Chondrocyte (in vitro differentiated cells): ENCODE data around the gene RCAN2. TPM values are rescaled to one million over a fixed set of nuclear protein-coding genes. Genes with fewer than 3 reads are reported as not detected.

Experiments used
- DNase-seq: peaks from one replicate; pipeline ENCODE4 v3.0.0; 2021; ENCODE audit warnings: mixed read lengths, low spot score
- H3K27ac Mint-ChIP-seq: one replicate; pipeline ENCODE4 v1.8.0; 2021; ENCODE audit warnings: mild to moderate bottlenecking, moderate library complexity, mixed read lengths; ENCODE audit not compliant: unreplicated experiment
- H3K27me3 Mint-ChIP-seq: 2 replicates; pipeline ENCODE4 v1.8.0; 2021; ENCODE audit warnings: low read depth, mixed read lengths
- H3K36me3 Mint-ChIP-seq: 2 replicates; pipeline ENCODE4 v1.8.0; 2021; ENCODE audit warnings: low read depth, mixed read lengths
- H3K4me1 Mint-ChIP-seq: 2 replicates; pipeline ENCODE4 v1.8.0; 2021; ENCODE audit warnings: low read depth, mild to moderate bottlenecking, mixed read lengths
- H3K4me3 Mint-ChIP-seq: one replicate; pipeline ENCODE4 v1.8.0; 2021; ENCODE audit warnings: mild to moderate bottlenecking, moderate library complexity, mixed read lengths; ENCODE audit not compliant: unreplicated experiment
- H3K9me3 Mint-ChIP-seq: 2 replicates; pipeline ENCODE4 v1.8.0; 2021; ENCODE audit warnings: low read depth, mixed read lengths
- total RNA-seq: library from RNA; stranded (reverse); gene quantifications from 3 replicates; pipeline ENCODE4 v1.2.1, GENCODE V29; 2021
- TF ChIP-seq, protein P1 (sequence below): fragments of 200-600 bp; sonication (generic); IDR thresholded peaks from 2 replicates; pipeline ENCODE4 v1.5.0; 2021; ENCODE audit warnings: antibody characterized with exemption, mild to moderate bottlenecking, moderate library complexity

RCAN2 gene
- total RNA-seq, 1 donor from 2014 or later = 23.8 TPM

DNA sequence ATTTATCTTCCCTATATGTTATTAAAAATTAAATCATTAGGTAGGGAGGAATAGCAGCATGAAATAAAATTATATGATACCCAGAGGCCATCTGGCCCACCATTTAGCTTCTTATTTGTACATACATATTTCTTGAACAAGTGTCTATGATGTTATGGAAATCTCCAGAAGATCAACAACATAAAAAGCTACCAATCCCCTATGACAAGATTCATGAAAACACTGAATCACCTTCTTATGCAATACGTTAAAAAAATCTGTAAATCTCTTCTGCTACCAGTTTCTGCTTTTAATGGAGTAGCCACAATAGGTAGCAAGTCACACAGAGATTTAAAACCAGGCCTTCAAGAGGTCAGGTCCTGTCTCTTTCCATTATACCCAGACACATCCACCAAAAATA, 194.7 kb downstream of the RCAN2 start:
- no peaks in the 10 kb centered on the region for H3K36me3 Mint-ChIP-seq
- DNase-seq = no peak
- H3K27ac Mint-ChIP-seq = no peak overlapping the region
- TF ChIP-seq, protein P1, sequence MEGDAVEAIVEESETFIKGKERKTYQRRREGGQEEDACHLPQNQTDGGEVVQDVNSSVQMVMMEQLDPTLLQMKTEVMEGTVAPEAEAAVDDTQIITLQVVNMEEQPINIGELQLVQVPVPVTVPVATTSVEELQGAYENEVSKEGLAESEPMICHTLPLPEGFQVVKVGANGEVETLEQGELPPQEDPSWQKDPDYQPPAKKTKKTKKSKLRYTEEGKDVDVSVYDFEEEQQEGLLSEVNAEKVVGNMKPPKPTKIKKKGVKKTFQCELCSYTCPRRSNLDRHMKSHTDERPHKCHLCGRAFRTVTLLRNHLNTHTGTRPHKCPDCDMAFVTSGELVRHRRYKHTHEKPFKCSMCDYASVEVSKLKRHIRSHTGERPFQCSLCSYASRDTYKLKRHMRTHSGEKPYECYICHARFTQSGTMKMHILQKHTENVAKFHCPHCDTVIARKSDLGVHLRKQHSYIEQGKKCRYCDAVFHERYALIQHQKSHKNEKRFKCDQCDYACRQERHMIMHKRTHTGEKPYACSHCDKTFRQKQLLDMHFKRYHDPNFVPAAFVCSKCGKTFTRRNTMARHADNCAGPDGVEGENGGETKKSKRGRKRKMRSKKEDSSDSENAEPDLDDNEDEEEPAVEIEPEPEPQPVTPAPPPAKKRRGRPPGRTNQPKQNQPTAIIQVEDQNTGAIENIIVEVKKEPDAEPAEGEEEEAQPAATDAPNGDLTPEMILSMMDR = no peak
- peaks cover 9% of the 10 kb centered on the region for H3K27me3 Mint-ChIP-seq
- no peak overlapping the region for H3K4me3 Mint-ChIP-seq
- no peaks in the 10 kb centered on the region for H3K4me1 Mint-ChIP-seq
- H3K9me3 Mint-ChIP-seq = peaks cover 7% of the 10 kb centered on the region

DNA sequence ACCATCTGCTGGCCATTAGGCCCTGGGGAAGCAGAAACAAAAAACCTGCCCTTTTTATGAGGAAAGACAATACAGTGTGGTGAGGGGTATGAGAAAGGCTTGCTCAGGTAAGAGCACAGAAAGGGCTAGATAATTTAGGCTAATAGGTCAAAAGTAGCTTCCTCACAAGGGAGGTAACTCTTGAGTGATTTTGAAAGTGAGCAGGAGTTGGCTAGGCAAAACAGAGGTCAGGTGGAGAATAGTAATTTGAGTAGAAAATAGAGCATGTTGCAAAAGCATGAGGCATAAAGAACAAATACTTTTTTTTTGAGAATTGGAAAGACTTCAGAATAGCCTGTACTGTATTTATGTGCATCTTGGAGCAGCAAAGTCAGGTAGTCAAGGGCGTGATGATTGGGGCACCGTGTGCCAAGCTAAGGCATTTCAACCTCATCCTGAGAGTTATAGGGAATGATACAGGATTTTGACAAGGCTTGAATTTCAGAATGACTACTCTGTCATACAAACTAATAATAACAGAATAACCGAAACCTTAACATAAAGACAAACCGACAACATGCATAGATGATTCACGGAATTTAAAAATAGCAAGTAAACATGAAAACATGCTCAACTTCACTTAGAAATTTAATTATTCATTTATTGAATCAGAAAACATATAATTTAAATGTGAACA, 197.5 kb downstream of the RCAN2 start:
- no peaks in the 10 kb centered on the region for H3K9me3 Mint-ChIP-seq
- peaks cover 11% of the 10 kb centered on the region for H3K27me3 Mint-ChIP-seq
- DNase-seq = no peak
- no peak overlapping the region for H3K4me3 Mint-ChIP-seq
- H3K36me3 Mint-ChIP-seq = no peaks in the 10 kb centered on the region
- no peak overlapping the region for H3K27ac Mint-ChIP-seq
- peaks cover 2% of the 10 kb centered on the region for H3K4me1 Mint-ChIP-seq
- TF ChIP-seq, protein P1 = no peak

DNA sequence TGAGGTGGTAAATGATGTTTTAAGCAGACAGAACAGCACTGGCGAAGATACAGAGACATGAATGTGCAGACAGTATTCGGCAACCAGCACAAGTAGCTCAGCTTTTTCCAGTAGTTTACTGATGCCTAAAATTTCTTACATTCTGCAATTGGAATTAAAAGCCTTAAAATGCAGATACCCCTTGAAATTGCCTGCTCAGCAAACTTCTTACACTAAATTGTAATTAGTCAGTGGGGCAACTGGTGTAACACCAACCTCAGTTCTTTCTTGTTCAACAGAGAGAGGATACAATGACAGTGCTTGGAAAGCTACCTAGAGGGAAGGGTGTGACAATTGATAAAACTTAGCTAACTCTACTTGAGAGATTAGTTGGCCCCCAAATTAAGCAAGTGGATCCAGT, 199.4 kb downstream of the RCAN2 start:
- no peak overlapping the region for H3K27ac Mint-ChIP-seq
- no peak overlapping the region for H3K4me3 Mint-ChIP-seq
- H3K9me3 Mint-ChIP-seq = no peaks in the 10 kb centered on the region
- H3K4me1 Mint-ChIP-seq = peaks cover 2% of the 10 kb centered on the region
- peaks cover 11% of the 10 kb centered on the region for H3K27me3 Mint-ChIP-seq
- TF ChIP-seq, protein P1 = no peak
- H3K36me3 Mint-ChIP-seq = no peaks in the 10 kb centered on the region
- no peak for DNase-seq

DNA sequence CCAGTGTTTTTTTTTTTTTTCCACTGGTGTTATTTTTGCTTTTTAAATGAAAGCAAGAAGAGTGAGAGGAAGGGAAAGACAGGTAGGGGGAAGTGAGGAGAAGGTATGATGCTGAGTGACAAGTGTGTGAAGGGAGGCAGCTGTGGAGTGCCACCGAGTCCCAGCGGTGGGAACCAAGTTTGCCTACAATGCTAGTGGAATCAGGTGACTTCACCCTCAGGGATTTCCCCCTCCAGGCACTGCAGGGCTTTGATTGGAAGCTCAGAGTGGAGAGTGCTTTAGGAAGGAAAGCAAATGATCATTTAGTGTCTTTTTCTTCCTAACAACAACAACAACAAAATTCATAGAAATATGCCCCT, 200.0 kb downstream of the RCAN2 start:
- peaks cover 2% of the 10 kb centered on the region for H3K4me1 Mint-ChIP-seq
- H3K9me3 Mint-ChIP-seq = no peaks in the 10 kb centered on the region
- TF ChIP-seq, protein P1 = no peak
- no peaks in the 10 kb centered on the region for H3K36me3 Mint-ChIP-seq
- H3K27ac Mint-ChIP-seq = no peak overlapping the region
- peaks cover 11% of the 10 kb centered on the region for H3K27me3 Mint-ChIP-seq
- no peak for DNase-seq
- H3K4me3 Mint-ChIP-seq = no peak overlapping the region

DNA sequence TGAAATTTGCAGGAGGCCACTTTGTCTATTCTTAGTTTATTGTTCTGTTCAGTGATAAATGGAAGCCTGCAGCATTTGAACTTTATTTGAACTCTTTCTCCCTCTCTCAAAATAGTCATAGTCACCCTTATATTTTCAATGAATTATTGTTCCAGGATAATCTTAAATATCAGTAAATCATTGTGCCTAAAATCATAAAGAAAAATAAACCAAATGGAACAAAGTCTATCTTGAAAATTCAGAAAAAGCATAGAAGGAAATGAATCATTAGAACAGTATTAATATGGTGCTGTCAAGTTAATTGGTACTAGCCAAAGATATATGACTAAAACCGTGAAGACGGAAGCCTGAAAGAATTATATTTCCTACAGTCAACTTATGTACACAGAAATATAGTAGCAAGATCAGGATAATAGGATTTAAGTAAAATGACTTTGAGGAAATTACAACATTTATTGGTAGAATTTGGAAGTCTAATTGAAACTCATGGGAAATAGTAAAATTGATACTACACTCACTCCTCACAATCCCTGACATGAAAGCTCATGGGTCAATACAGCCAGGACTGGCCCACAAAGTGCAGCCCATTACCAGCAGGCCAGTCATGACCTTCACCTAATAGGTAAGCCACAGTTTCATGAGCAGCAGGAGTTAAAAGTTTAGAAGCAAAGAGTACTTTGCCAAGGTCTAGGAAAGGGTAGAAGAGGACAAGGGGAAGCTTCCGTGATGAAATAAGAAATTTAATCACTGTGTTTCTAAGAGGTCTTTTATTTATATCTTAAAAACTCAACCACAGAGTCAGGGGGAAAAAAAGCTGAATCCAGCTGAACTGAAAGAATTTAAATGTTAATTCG, 200.6 kb downstream of the RCAN2 start:
- Mint-ChIP-seq H3K36me3 (no peaks in the 10 kb centered on the region), H3K27ac (no peak overlapping the region), H3K4me1 (peaks cover 2% of the 10 kb centered on the region), H3K27me3 (peaks cover 10% of the 10 kb centered on the region), H3K9me3 (no peaks in the 10 kb centered on the region), H3K4me3 (no peak overlapping the region)
- TF ChIP-seq, protein P1 = no peak
- no peak for DNase-seq
